Testis (tissue), 5 donors: ENCODE results near the gene SSU72. TPM values are rescaled to one million over a fixed set of nuclear protein-coding genes. Genes with fewer than 3 reads are reported as not detected.

ENCODE experiments used
- DNase-seq: peaks from one replicate; pipeline ENCODE4 v3.0.0-alpha.2; 2019
- H3K27ac ChIP-seq, 2 donors: fragments of 200-600 bp; sonication (generic); one replicate each; pipeline ENCODE4 v1.5.1; 2019
- H3K27me3 ChIP-seq: fragments of 200-600 bp; sonication (generic); one replicate; pipeline ENCODE4 v1.5.1; 2019
- H3K36me3 ChIP-seq: fragments of 200-600 bp; sonication (generic); one replicate; pipeline ENCODE4 v1.5.1; 2017; ENCODE audit warnings: low read depth; ENCODE audit errors: missing control alignments
- H3K4me1 ChIP-seq: fragments of 200-600 bp; sonication (generic); one replicate; pipeline ENCODE4 v1.5.1; 2019
- H3K4me3 ChIP-seq, 2 donors: fragments of 200-600 bp; sonication (generic); one replicate each; pipeline ENCODE4 v1.5.1; 2017 to 2019
- H3K9me3 ChIP-seq: fragments of 200-600 bp; sonication (generic); one replicate; pipeline ENCODE4 v1.5.1; 2017
- POLR2A ChIP-seq: fragments of 450-650 bp; IDR thresholded peaks from one replicate; pipeline ENCODE4 v1.6.1; 2017; ENCODE audit warnings: antibody characterized with exemption, mild to moderate bottlenecking, moderate library complexity
- WGBS, 2 donors: methylation state at CpG; one replicate each; pipeline ENCODE4 v1.1.5; 2018; 5-methylcytosine and 5-hydroxymethylcytosine counted together
- intact Hi-C: fragments of 100-400 bp; cut with DNase I; formaldehyde crosslinking; loops from one replicate; pipeline ENCODE4 v1.15.1; 2023; ENCODE audit warnings: low total_unique reads
- long read RNA-seq, 2 donors: transcript quantifications; one replicate each; lab custom pipeline, GENCODE V29; 2026
- polyA plus RNA-seq: library from polyadenylated mRNA; stranded (reverse); fragments of 350-450 nt; fragmentation: Illumina TruSeq; extraction: RNeasy Lipid Tissue Mini Kit (QIAGEN cat#74804); gene quantifications from one replicate; pipeline ENCODE4 v1.2.3, GENCODE V29; 2014; ENCODE audit warnings: low read depth, low replicate concordance; ENCODE audit not compliant: insufficient read depth
- total RNA-seq, 2 donors: library from RNA; depleted of rRNA; stranded (reverse); fragments of >200 nt; gene quantifications; one replicate each; pipeline ENCODE4 v1.2.3, GENCODE V29; 2016
- TF ChIP-seq, protein P1 (sequence below), 3 experiments: fragments of 450-650 bp in 2 of 3; fragments of 200-600 bp in 1 of 3; sonication (generic) in 1 of 3; IDR thresholded peaks; one replicate each; pipeline ENCODE4 v1.5.1; 2016 to 2019; ENCODE audit warnings: antibody characterized with exemption in 3 of 3, mild to moderate bottlenecking in 2 of 3, moderate library complexity in 1 of 3

SSU72 gene
- total RNA-seq: 100 to 1,000 TPM; 146 to 158 TPM
- 67.0 TPM for polyA plus RNA-seq
- long read RNA-seq, donor 1, full-length matches to known transcripts: 63 of 63 reads
- long read RNA-seq, donor 1, partial matches to known transcripts: 0 of 63 reads
- long read RNA-seq, donor 1, other reads (novel, unspliced or antisense): 0 of 63 reads
- long read RNA-seq, donor 2, full-length matches to known transcripts: 48 of 48 reads
- long read RNA-seq, donor 2, partial matches to known transcripts: 0 of 48 reads
- long read RNA-seq, donor 2, other reads (novel, unspliced or antisense): 0 of 48 reads

DNA sequence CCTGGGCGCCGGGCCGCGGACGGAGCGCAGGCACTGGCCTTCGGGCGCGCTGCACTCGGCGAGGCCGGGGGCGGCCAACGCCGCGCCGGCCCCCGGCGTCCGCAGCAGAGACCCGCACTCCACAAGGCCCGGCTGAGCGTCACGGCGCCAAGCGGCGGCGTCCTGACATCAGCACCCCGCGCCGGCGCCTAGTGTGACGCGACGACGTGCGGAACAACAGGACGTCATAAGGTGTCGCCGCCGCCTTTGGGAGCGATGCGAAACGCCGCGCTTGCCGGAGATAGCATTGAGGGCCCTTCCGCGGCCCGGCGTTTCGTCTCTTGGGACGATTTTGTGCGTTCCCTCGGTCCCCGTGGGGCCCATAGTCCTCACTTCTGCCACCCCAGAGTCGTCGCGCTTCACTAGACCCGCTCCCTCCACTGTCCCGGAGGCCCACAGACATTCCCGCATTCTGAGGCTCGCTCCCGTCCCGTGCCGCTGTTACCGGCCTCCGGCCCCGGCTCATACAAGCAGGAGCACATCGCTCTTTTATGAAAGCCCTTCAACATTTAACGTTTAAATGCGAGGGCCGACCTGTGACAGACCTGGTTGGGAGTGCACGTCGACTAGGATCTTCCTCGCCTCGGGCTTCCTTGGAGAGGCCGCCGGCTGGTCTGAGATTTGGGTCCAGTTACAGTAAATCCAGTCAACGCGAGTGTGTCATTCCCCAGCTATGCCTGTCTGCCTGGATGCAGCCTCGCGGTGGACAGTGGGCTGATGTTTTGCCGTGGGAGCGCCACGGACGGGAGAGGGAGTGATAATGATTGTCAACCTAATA is at the start of gene SSU72:
Gene SSU72 (minus strand): TSS at position 143 of the 817 bp plus-strand sequence. CDS start 306 bp downstream, outside the sequence.
- H3K9me3 ChIP-seq: no peaks in the 10 kb centered on the region
- TF ChIP-seq, protein P1, sequence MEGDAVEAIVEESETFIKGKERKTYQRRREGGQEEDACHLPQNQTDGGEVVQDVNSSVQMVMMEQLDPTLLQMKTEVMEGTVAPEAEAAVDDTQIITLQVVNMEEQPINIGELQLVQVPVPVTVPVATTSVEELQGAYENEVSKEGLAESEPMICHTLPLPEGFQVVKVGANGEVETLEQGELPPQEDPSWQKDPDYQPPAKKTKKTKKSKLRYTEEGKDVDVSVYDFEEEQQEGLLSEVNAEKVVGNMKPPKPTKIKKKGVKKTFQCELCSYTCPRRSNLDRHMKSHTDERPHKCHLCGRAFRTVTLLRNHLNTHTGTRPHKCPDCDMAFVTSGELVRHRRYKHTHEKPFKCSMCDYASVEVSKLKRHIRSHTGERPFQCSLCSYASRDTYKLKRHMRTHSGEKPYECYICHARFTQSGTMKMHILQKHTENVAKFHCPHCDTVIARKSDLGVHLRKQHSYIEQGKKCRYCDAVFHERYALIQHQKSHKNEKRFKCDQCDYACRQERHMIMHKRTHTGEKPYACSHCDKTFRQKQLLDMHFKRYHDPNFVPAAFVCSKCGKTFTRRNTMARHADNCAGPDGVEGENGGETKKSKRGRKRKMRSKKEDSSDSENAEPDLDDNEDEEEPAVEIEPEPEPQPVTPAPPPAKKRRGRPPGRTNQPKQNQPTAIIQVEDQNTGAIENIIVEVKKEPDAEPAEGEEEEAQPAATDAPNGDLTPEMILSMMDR (IDR thresholded peaks at IDR 0.05): peak in 1 of 3 experiments; percentile 7
- no peak for TF ChIP-seq POLR2A
- intact Hi-C loops: no loop called here
- 0 to 1% methylated on average over 40 to 74 of the region's 87 CpGs for WGBS, 2 donors
- peaks cover 22% of the 10 kb centered on the region for H3K4me1 ChIP-seq
- peak within 1 kb of the TSS; percentile 99 to 100 for H3K4me3 ChIP-seq
- H3K27me3 ChIP-seq: no peaks in the 10 kb centered on the region
- peak; percentile 95 for DNase-seq
- H3K27ac ChIP-seq: peak within 1 kb of the TSS; percentile 96 to 98
- H3K36me3 ChIP-seq: no peaks in the 10 kb centered on the region

DNA sequence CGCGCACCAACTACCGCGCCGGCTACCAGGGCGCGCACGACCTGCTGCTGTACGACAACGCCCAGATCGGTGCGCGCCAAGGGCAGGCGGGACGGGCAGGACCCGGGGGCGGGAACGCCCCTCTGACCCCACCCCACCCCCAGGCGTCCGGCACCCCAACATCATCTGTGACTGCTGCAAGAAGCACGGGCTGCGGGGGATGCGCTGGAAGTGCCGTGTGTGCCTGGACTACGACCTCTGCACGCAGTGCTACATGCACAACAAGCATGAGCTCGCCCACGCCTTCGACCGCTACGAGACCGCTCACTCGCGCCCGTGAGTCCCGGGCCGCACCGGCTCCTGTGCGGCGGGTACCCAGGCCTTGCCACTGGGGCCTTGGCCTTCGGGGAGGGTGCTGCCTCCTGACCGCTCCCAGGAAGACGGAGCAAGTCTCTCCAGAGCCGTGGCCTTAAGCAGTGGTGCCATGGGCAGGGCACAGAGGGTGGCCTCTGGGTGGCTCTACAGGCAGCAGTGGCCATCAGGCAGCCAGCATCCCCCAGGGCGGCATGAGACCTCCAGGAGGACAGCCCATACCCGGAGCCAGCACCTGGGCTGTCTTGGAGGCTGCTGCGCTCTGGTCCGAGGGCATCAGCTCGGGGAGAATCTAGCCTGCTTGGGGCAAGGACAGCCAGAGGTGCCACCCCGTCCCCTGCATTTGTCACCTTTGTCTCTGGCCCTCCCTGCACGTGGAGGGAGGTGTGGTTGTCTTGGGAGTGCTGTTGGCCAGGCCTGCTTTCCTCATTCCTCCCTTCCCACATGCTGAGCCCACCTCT is 49.2 kb upstream of the SSU72 start:
- Histone ChIP-seq H3K9me3 (no peaks in the 10 kb centered on the region), H3K4me3 (no peak overlapping the region), H3K36me3 (no peaks in the 10 kb centered on the region), H3K27me3 (no peaks in the 10 kb centered on the region), H3K27ac (no peak overlapping the region), H3K4me1 (no peaks in the 10 kb centered on the region)
- DNase-seq: no peak
- intact Hi-C loops: no loop called here
- 93% methylated on average over 30 to 51 of the region's 51 CpGs for WGBS, 2 donors
- no peak for TF ChIP-seq POLR2A
- TF ChIP-seq, protein P1 (IDR thresholded peaks at IDR 0.05): no peak

DNA sequence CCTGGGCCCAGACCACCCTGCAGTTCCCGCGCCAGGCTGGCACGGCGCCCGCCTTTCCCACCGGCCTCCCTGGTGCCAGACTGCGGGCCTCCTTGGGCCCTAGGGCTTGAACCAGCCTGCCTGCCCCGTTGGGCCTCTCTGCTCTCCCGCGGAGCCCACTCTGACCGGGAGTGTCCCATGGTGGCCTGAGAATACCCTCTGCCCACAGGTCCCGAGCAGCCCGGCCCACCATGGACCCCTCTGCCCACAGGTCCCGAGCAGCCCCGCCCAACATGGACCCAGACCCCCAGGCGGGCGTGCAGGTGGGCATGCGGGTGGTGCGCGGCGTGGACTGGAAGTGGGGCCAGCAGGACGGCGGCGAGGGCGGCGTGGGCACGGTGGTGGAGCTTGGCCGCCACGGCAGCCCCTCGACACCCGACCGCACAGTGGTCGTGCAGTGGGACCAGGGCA is 48.5 kb upstream of the SSU72 start:
- no peaks in the 10 kb centered on the region for H3K27me3 ChIP-seq
- TF ChIP-seq POLR2A: no peak
- TF ChIP-seq, protein P1 (IDR thresholded peaks at IDR 0.05): no peak
- no peaks in the 10 kb centered on the region for H3K36me3 ChIP-seq
- intact Hi-C loops: no loop called here
- H3K9me3 ChIP-seq: no peaks in the 10 kb centered on the region
- no peak for DNase-seq
- H3K4me1 ChIP-seq: no peaks in the 10 kb centered on the region
- H3K4me3 ChIP-seq: no peak overlapping the region
- H3K27ac ChIP-seq: no peak overlapping the region
- WGBS, 2 donors: 96 to 97% methylated on average over 17 to 33 of the region's 33 CpGs

DNA sequence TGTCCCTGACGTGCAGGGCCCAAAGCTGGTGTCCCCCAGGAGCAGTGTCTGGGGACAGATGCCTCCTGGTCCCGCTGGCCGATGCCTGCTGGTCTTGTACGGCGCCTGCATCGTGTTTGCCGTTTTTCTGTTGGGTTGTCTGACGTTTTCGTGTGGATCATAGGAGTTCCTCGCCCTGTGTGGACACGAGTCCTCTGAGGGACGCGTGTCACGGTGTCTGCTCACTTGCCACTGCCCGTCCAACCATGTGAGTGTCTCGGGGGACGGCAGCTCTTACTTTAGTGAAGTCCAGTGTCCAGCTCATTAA is 48.1 kb upstream of the SSU72 start:
- Histone ChIP-seq H3K27ac (no peak overlapping the region), H3K36me3 (no peaks in the 10 kb centered on the region), H3K4me1 (no peaks in the 10 kb centered on the region), H3K4me3 (no peak overlapping the region), H3K9me3 (no peaks in the 10 kb centered on the region), H3K27me3 (no peaks in the 10 kb centered on the region)
- no peak for TF ChIP-seq POLR2A
- TF ChIP-seq, protein P1 (IDR thresholded peaks at IDR 0.05): no peak
- WGBS, 2 donors: 91 to 92% methylated on average over 12 to 17 of the region's 17 CpGs
- DNase-seq: no peak
- intact Hi-C loops: no loop called here
